ENCODE results near the gene GSTCD.

DNA sequence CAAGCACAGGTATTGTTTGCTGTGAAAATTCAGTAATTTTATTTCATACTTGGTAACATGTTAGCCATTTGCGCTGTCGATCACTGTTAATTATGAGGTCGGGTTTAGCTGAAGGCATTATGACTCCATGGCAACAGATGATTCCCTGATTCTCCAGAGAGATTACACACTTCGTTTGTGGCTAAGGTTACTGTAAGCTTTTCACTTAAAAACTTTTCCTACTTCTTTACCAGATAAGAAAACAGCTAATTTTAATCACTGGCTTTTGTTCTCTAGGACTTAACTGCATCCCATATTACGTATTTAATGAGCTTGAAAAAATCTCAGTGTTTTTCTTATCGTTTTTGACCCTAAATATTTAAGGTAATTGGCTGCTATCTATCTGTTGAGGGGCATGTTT lies 2.1 kb downstream of the GSTCD start:
- TF ChIP-seq, protein P1, sequence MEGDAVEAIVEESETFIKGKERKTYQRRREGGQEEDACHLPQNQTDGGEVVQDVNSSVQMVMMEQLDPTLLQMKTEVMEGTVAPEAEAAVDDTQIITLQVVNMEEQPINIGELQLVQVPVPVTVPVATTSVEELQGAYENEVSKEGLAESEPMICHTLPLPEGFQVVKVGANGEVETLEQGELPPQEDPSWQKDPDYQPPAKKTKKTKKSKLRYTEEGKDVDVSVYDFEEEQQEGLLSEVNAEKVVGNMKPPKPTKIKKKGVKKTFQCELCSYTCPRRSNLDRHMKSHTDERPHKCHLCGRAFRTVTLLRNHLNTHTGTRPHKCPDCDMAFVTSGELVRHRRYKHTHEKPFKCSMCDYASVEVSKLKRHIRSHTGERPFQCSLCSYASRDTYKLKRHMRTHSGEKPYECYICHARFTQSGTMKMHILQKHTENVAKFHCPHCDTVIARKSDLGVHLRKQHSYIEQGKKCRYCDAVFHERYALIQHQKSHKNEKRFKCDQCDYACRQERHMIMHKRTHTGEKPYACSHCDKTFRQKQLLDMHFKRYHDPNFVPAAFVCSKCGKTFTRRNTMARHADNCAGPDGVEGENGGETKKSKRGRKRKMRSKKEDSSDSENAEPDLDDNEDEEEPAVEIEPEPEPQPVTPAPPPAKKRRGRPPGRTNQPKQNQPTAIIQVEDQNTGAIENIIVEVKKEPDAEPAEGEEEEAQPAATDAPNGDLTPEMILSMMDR (IDR thresholded peaks at IDR 0.05), result no peak
- TF ChIP-seq TCF7L2 (IDR thresholded peaks at IDR 0.05; ENCODE audit: low read depth, low read length), result no peak

All from Panc1 (cell line).